Heart left ventricle (tissue), 13 donors: ENCODE results near the gene CATSPERZ.
A peak's percentile ranks its signal among the peaks of the same experiment; 100 is the strongest.

Experiments
- CTCF ChIP-seq, 12 donors: fragments of 200-600 bp; sonication (generic) in 4 of 12; IDR thresholded peaks; one replicate each; pipeline versions ENCODE4 v1.5.0 to v1.8.0; 2018 to 2022; ENCODE audit warnings: antibody characterized with exemption in 12 of 12, mild to moderate bottlenecking in 5 of 12
- POLR2A ChIP-seq, 2 donors: fragments of 450-650 bp; IDR thresholded peaks; one replicate each; pipeline ENCODE4 v1.6.1; 2017; ENCODE audit warnings: antibody characterized with exemption in 2 of 2, mild to moderate bottlenecking in 2 of 2, moderate library complexity in 2 of 2
- donor health status: ischemic (EF 13 %, LVEDD 7.1; RV severe dilation, severe dysfunction).
- donor health status: DM: no; HTN: yes; CAD: no.
- donor health status: DM: no; HTN: no; CAD: no.
- donor health status: ischemic (EF 25% LVEDD 6.9; RV normal size, moderate dysfunction).
- donor health status: ischemic (EF 25% LVEDD 5.7; RV mildly dilated, moderate dysfunction).
- donor health status: ischemic (EF 35%, LVEDD 5.7; RV mildly dilated, moderate dysfunction).
- donor health status: nonischemic (EF 11% LVEDD 7.7; RV severe dilation, severe dysfunction).
- donor health status: DM: yes; HTN: yes; CAD: no.
- donor health status: PGD.
- donor health status: ischemic (EF 29% LVEDD 5.4; RV normal size, mild dysfunction).
- donor health status: nonischemic (EF 23%, LVEDD 6.1; RV moderate dilation, normal function).

GRCh38 chr11:64284048-64284961 lies 15.9 kb upstream of the CATSPERZ start, which contains the start of gene BAD:
- TF ChIP-seq CTCF (IDR thresholded peaks at IDR 0.05), result no peak
- TF ChIP-seq POLR2A (IDR thresholded peaks at IDR 0.05), result peak in 1 of 2 donors; percentile 72
